ENCODE results near the gene FSD1L.

FSD1L gene

GRCh38 chr9:105421154-105421553 is 26.7 kb upstream of the FSD1L start:
- H3K27ac ChIP-seq, result no peak overlapping the region
- no peak for TF ChIP-seq CTCF (IDR thresholded peaks at IDR 0.05)
- TF ChIP-seq ZFX (IDR thresholded peaks at IDR 0.05; ENCODE audit: borderline replicate concordance), result no peak

- TF ChIP-seq CTCF (IDR thresholded peaks at IDR 0.05) (no peak), ZFX (IDR thresholded peaks at IDR 0.05; ENCODE audit: borderline replicate concordance) (no peak)
- H3K27ac ChIP-seq, result no peak overlapping the region
These were observed 26.0 kb upstream of the FSD1L start for GRCh38 chr9:105421864-105422263.

- TF ChIP-seq CTCF (IDR thresholded peaks at IDR 0.05) (peak; percentile 64), ZFX (IDR thresholded peaks at IDR 0.05; ENCODE audit: borderline replicate concordance) (no peak)
- H3K27ac ChIP-seq, result no peak overlapping the region
These were observed 21.9 kb upstream of the FSD1L start for GRCh38 chr9:105425816-105426433.

GRCh38 chr9:105426657-105427056 is 21.2 kb upstream of the FSD1L start:
- no peak for TF ChIP-seq ZFX (IDR thresholded peaks at IDR 0.05; ENCODE audit: borderline replicate concordance)
- TF ChIP-seq CTCF (IDR thresholded peaks at IDR 0.05), result no peak
- H3K27ac ChIP-seq, result no peak overlapping the region

GRCh38 chr9:105431424-105432246 is 16.2 kb upstream of the FSD1L start:
- H3K27ac ChIP-seq, result no peak overlapping the region
- TF ChIP-seq ZFX (IDR thresholded peaks at IDR 0.05; ENCODE audit: borderline replicate concordance), result no peak
- no peak for TF ChIP-seq CTCF (IDR thresholded peaks at IDR 0.05)

- H3K27ac ChIP-seq, result no peak overlapping the region
- no peak for TF ChIP-seq CTCF (IDR thresholded peaks at IDR 0.05)
- TF ChIP-seq ZFX (IDR thresholded peaks at IDR 0.05; ENCODE audit: borderline replicate concordance), result no peak
These were observed 15.5 kb upstream of the FSD1L start for GRCh38 chr9:105432247-105432842.

- no peak overlapping the region for H3K27ac ChIP-seq
- TF ChIP-seq CTCF (IDR thresholded peaks at IDR 0.05), result no peak
- TF ChIP-seq ZFX (IDR thresholded peaks at IDR 0.05; ENCODE audit: borderline replicate concordance), result no peak
These were observed 12.4 kb upstream of the FSD1L start for GRCh38 chr9:105435453-105435852.

All from 22Rv1 (cell line).